Measurements from ENCODE around the gene ZNF385A. TPM values are rescaled to one million over a fixed set of nuclear protein-coding genes. Genes with fewer than 3 reads are reported as not detected.
A peak's percentile ranks its signal among the peaks of the same experiment; 100 is the strongest.

The ZNF385A gene
- total and polyA plus RNA-seq, 4 donors, result 2.5 to 4.0 (median 2.8) TPM

DNA sequence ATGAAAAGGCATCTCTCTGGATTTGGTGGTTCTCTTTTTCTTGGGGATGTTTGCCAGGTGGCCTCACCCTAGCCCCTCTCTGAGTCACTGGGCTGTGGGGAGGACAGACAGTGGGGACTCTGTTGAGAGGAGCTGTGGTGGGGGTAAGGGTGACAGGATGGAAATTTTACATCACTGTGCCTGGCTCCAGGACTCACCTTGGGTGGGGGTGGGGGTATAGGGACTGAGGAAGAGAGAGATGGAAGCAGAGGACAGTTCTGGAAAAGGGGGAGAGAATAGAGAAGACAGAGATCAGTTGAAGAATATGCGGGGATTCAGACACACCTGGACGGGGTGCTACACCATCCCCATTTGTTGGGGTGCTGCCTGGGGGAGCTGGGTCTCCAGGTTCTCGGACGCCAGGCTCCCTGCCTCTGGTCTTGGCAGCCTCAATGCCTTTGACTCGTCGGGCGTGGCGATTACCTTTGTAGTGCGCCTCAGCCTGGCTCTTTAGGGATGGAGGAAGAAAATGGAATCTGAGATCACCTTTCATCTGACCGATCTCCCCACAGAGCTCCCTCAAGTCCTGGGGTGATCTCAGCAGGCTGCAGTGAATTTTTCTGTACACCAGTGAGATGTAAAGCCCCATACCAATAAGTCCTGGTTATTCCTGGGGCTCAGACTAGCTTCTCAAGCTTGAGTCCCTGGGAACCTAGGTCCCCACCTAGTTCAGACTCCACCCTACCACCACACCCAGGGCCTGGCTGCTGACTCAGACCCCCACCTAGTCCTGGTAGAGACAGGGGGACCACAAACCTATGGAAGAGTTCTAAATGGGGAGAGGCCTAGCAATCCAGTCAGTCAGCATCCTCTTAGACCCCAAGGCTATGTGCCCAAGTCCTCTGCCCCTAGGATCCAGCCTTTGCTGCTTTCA, 10.6 kb downstream of the ZNF385A start:
- WGBS, result 87% methylated on average over 10 of the region's 10 CpGs
- DNase-seq (ENCODE audit: low spot score), result no peak
- no peak for TF ChIP-seq RAD21 (IDR thresholded peaks at IDR 0.05)
- no peak for TF ChIP-seq NR2F2 (IDR thresholded peaks at IDR 0.05)
- Histone ChIP-seq H3K27me3 (ENCODE audit: control insufficient read depth in 4 of 4, insufficient read depth in 4 of 4, low read length in 3 of 4) (no peaks in the 10 kb centered on the region), H3K36me3 (ENCODE audit: control insufficient read depth in 4 of 4, insufficient read depth in 3 of 4, low read depth in 1 of 4, low read length in 3 of 4) (peaks cover 0 to 8% (median 2%) of the 10 kb centered on the region in 4 donors), H3K4me1 (ENCODE audit: control insufficient read depth in 4 of 4, insufficient read depth in 4 of 4, low read length in 3 of 4) (peaks cover 0 to 5% (median under 1%) of the 10 kb centered on the region in 4 donors), H3K9me3 (ENCODE audit: control insufficient read depth in 4 of 4, low read length in 3 of 4) (no peaks in the 10 kb centered on the region), H3K4me3 (ENCODE audit: low read depth in 1 of 3, low read length in 3 of 3) (no peak overlapping the region), H3K9ac (ENCODE audit: low read depth in 1 of 2, low read length in 2 of 2) (no peak overlapping the region), H3K27ac (ENCODE audit: low read depth in 1 of 2, low read length in 2 of 2) (no peak overlapping the region)

GRCh38 chr12:54372113-54372806, 12.3 kb downstream of the ZNF385A start:
- Histone ChIP-seq H3K9me3 (ENCODE audit: control insufficient read depth in 4 of 4, low read length in 3 of 4) (no peaks in the 10 kb centered on the region), H3K27me3 (ENCODE audit: control insufficient read depth in 4 of 4, insufficient read depth in 4 of 4, low read length in 3 of 4) (no peaks in the 10 kb centered on the region), H3K4me3 (ENCODE audit: low read depth in 1 of 3, low read length in 3 of 3) (no peak overlapping the region), H3K36me3 (ENCODE audit: control insufficient read depth in 4 of 4, insufficient read depth in 3 of 4, low read depth in 1 of 4, low read length in 3 of 4) (peaks cover 0 to 8% (median 2%) of the 10 kb centered on the region in 4 donors), H3K9ac (ENCODE audit: low read depth in 1 of 2, low read length in 2 of 2) (no peak overlapping the region), H3K27ac (ENCODE audit: low read depth in 1 of 2, low read length in 2 of 2) (no peak overlapping the region), H3K4me1 (ENCODE audit: control insufficient read depth in 4 of 4, insufficient read depth in 4 of 4, low read length in 3 of 4) (peaks cover 0 to 5% (median 3%) of the 10 kb centered on the region in 4 donors)
- no peak for DNase-seq (ENCODE audit: low spot score)
- WGBS, result 60% methylated on average over 8 of the region's 8 CpGs
- no peak for TF ChIP-seq REST (IDR thresholded peaks at IDR 0.05)
- no peak for TF ChIP-seq FOXA2 (IDR thresholded peaks at IDR 0.05)
- TF ChIP-seq, protein P1, sequence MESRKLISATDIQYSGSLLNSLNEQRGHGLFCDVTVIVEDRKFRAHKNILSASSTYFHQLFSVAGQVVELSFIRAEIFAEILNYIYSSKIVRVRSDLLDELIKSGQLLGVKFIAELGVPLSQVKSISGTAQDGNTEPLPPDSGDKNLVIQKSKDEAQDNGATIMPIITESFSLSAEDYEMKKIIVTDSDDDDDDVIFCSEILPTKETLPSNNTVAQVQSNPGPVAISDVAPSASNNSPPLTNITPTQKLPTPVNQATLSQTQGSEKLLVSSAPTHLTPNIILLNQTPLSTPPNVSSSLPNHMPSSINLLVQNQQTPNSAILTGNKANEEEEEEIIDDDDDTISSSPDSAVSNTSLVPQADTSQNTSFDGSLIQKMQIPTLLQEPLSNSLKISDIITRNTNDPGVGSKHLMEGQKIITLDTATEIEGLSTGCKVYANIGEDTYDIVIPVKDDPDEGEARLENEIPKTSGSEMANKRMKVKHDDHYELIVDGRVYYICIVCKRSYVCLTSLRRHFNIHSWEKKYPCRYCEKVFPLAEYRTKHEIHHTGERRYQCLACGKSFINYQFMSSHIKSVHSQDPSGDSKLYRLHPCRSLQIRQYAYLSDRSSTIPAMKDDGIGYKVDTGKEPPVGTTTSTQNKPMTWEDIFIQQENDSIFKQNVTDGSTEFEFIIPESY (IDR thresholded peaks at IDR 0.05), result no peak
- TF ChIP-seq RXRA (IDR thresholded peaks at IDR 0.05), result peak in 1 of 2 donors; percentile 20

DNA sequence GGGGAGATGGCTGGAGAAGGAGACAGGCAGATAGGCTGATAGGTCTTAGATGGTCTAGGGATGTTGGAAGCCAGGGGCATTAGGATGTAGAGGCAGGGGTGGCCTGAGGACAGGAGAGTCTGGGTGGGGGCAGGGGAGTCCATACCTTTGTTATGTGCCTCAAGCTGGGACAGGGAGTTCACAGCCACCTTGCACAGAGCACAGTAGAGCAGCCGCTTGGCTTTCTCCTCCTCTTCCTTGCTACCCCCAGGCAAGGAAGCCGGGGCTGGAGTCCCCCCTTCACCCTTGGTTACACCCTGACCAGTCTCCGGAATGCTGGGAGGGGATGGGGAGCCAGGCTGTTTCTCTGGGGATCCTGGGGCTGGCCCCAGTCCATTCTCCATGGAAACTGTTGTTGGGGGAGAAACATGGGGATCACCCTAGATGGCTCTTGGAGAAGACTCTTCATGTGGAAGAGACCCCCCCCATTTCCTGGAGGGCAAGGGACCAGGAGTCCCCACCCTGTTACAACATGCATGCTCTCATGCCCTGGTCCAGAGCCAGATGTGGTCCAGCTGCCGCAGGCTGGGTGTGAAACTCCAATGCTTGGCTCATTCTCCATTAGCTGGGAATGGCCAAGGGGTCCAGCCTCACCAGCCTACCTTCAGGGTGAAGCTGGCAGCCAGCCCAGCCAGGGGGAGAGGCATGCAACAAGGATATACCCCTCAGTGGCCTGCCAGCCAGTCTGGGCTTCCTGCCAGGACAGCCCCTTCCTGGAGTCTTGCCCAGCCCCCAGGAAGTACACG, 13.0 kb downstream of the ZNF385A start:
- no peak overlapping the region for H3K9ac ChIP-seq (ENCODE audit: low read depth in 1 of 2, low read length in 2 of 2)
- H3K27ac ChIP-seq (ENCODE audit: low read depth in 1 of 2, low read length in 2 of 2), result no peak overlapping the region
- no peak overlapping the region for H3K4me3 ChIP-seq (ENCODE audit: low read depth in 1 of 3, low read length in 3 of 3)
- no peak for DNase-seq (ENCODE audit: low spot score)
- H3K27me3 ChIP-seq (ENCODE audit: control insufficient read depth in 4 of 4, insufficient read depth in 4 of 4, low read length in 3 of 4), result no peaks in the 10 kb centered on the region
- peaks cover 0 to 8% (median 2%) of the 10 kb centered on the region in 4 donors for H3K36me3 ChIP-seq (ENCODE audit: control insufficient read depth in 4 of 4, insufficient read depth in 3 of 4, low read depth in 1 of 4, low read length in 3 of 4)
- H3K4me1 ChIP-seq (ENCODE audit: control insufficient read depth in 4 of 4, insufficient read depth in 4 of 4, low read length in 3 of 4), result peaks cover 0 to 5% (median 3%) of the 10 kb centered on the region in 4 donors
- H3K9me3 ChIP-seq (ENCODE audit: control insufficient read depth in 4 of 4, low read length in 3 of 4), result no peaks in the 10 kb centered on the region
- 78% methylated on average over 5 of the region's 5 CpGs for WGBS
- TF ChIP-seq MAX (IDR thresholded peaks at IDR 0.05), result no peak
- no peak for TF ChIP-seq HNF4G (IDR thresholded peaks at IDR 0.05)
- TF ChIP-seq FOXA2 (IDR thresholded peaks at IDR 0.05), result no peak
- no peak for TF ChIP-seq RXRA (IDR thresholded peaks at IDR 0.05)
- no peak for TF ChIP-seq EGR1 (IDR thresholded peaks at IDR 0.05; ENCODE audit: low read depth in 2 of 2)
- TF ChIP-seq ATF3 (IDR thresholded peaks at IDR 0.05), result no peak
